C4-2B (cell line): ENCODE measurements around the gene CNIH2.

Experiments
- H3K27ac ChIP-seq: fragments of 450-650 bp; 2 replicates; pipeline ENCODE4 v1.5.1; 2017
- CTCF ChIP-seq: fragments of 450-650 bp; conservative IDR thresholded peaks from 2 replicates; pipeline ENCODE4 v1.5.1; 2017; ENCODE audit warnings: mild to moderate bottlenecking
- ZFX ChIP-seq: fragments of 450-650 bp; IDR thresholded peaks from 2 replicates; pipeline ENCODE4 v1.6.1; 2017

The CNIH2 gene

GRCh38 chr11:66237867-66238266, 40.1 kb upstream of the CNIH2 start:
- TF ChIP-seq ZFX: no peak
- no peak for TF ChIP-seq CTCF
- H3K27ac ChIP-seq: no peak overlapping the region

GRCh38 chr11:66238786-66239413, 39.1 kb upstream of the CNIH2 start:
- TF ChIP-seq ZFX (no peak), CTCF (no peak)
- no peak overlapping the region for H3K27ac ChIP-seq

- H3K27ac ChIP-seq: no peak overlapping the region
- TF ChIP-seq CTCF: no peak
- no peak for TF ChIP-seq ZFX
Observed at GRCh38 chr11:66239511-66239910, 38.5 kb upstream of the CNIH2 start.

- no peak overlapping the region for H3K27ac ChIP-seq
- no peak for TF ChIP-seq CTCF
- TF ChIP-seq ZFX: no peak
Observed at GRCh38 chr11:66239998-66240780, 37.8 kb upstream of the CNIH2 start.

GRCh38 chr11:66240781-66241136, 37.2 kb upstream of the CNIH2 start:
- TF ChIP-seq CTCF (no peak), ZFX (no peak)
- no peak overlapping the region for H3K27ac ChIP-seq

GRCh38 chr11:66242095-66242765, 35.7 kb upstream of the CNIH2 start:
- TF ChIP-seq ZFX (no peak), CTCF (no peak)
- H3K27ac ChIP-seq: no peak overlapping the region
